HepG2 (cell line): ENCODE data around the gene ZNF582. TPM values are rescaled to one million over a fixed set of nuclear protein-coding genes. Genes with fewer than 3 reads are reported as not detected.

Source experiments
- ATF2 ChIP-seq: sonication (generic); formaldehyde crosslinking; IDR thresholded peaks from 2 replicates; pipeline ENCODE4 v1.4.0; 2020; ENCODE audit warnings: missing genetic modification reagents
- CENPT ChIP-seq: sonication (generic); formaldehyde crosslinking; IDR thresholded peaks from 2 replicates; pipeline ENCODE4 v1.8.0; 2022; ENCODE audit warnings: low read depth, mild to moderate bottlenecking, moderate library complexity, missing genetic modification reagents
- CHD4 ChIP-seq: fragments of 200-600 bp; sonication (generic); IDR thresholded peaks from 2 replicates; pipeline ENCODE4 v1.7.0; 2017; ENCODE audit warnings: mild to moderate bottlenecking, low read length, borderline replicate concordance
- ELK4 ChIP-seq: sonication (generic); formaldehyde crosslinking; IDR thresholded peaks from 2 replicates; pipeline ENCODE4 v1.9.0; 2021; ENCODE audit warnings: missing genetic modification reagents, borderline replicate concordance
- FOXP1 ChIP-seq, 2 experiments: fragments of 450-650 bp in 1 of 2; IDR thresholded peaks; 2 replicates each; pipeline ENCODE4 v1.6.1; 2017 to 2018; ENCODE audit warnings: antibody characterized with exemption in 1 of 2
- GTF2F1 ChIP-seq: fragments of 150-350 bp; IDR thresholded peaks from 2 replicates; pipeline ENCODE4 v1.6.1; 2014; ENCODE audit warnings: low read length
- HES4 ChIP-seq: sonication (generic); formaldehyde crosslinking; IDR thresholded peaks from 2 replicates; pipeline ENCODE4 v1.9.0; 2021; ENCODE audit warnings: mild to moderate bottlenecking, missing genetic modification reagents, borderline replicate concordance
- KDM4B ChIP-seq: sonication (generic); formaldehyde crosslinking; IDR thresholded peaks from 2 replicates; pipeline ENCODE4 v1.4.0; 2020; ENCODE audit warnings: missing genetic modification reagents
- MIXL1 ChIP-seq: IDR thresholded peaks from 2 replicates; pipeline ENCODE4 v1.6.1; 2016
- POLR2A ChIP-seq, 2 experiments: IDR thresholded peaks; 2 replicates each; pipeline ENCODE4 v1.6.1; 2011; ENCODE audit warnings: low read depth in 2 of 2, low read length in 2 of 2, mild to moderate bottlenecking in 1 of 2, moderate library complexity in 1 of 2; ENCODE audit not compliant: insufficient read depth in 1 of 2
- RFXAP ChIP-seq: sonication (generic); formaldehyde crosslinking; IDR thresholded peaks from 2 replicates; pipeline ENCODE4 v1.4.0; 2020; ENCODE audit warnings: missing genetic modification reagents, borderline replicate concordance
- SP4 ChIP-seq: sonication (generic); formaldehyde crosslinking; IDR thresholded peaks from 2 replicates; pipeline ENCODE4 v1.8.1; 2023; ENCODE audit warnings: mild to moderate bottlenecking, missing genetic modification reagents
- SRSF1 ChIP-seq: fragments of 200-400 bp; formaldehyde crosslinking; optimal IDR thresholded peaks from 2 replicates; pipeline ENCODE3; 2017; ENCODE audit warnings: mild to moderate bottlenecking, low read depth, low read length, moderate library complexity
- STAT5B ChIP-seq: sonication (generic); formaldehyde crosslinking; IDR thresholded peaks from 2 replicates; pipeline ENCODE4 v1.4.0; 2020; ENCODE audit warnings: missing genetic modification reagents
- UBTF ChIP-seq: sonication (generic); formaldehyde crosslinking; IDR thresholded peaks from 2 replicates; pipeline ENCODE4 v1.4.0; 2020; ENCODE audit warnings: mild to moderate bottlenecking, missing genetic modification reagents
- ZBTB43 ChIP-seq: sonication (generic); formaldehyde crosslinking; conservative IDR thresholded peaks from 2 replicates; pipeline ENCODE4 v1.4.0; 2020; ENCODE audit warnings: missing genetic modification reagents
- ZBTB7A ChIP-seq: sonication (generic); formaldehyde crosslinking; IDR thresholded peaks from 2 replicates; pipeline ENCODE4 v1.8.0; 2022; ENCODE audit warnings: mild to moderate bottlenecking, missing genetic modification reagents
- ZFY ChIP-seq: sonication (generic); formaldehyde crosslinking; IDR thresholded peaks from 2 replicates; pipeline ENCODE4 v1.4.0; 2020; ENCODE audit warnings: missing genetic modification reagents
- ZNF350 ChIP-seq: sonication (generic); formaldehyde crosslinking; IDR thresholded peaks from 2 replicates; pipeline ENCODE4 v1.4.0; 2020; ENCODE audit warnings: mild to moderate bottlenecking, low read depth, missing genetic modification reagents, borderline replicate concordance
- ZNF569 ChIP-seq: sonication (generic); formaldehyde crosslinking; IDR thresholded peaks from 2 replicates; pipeline ENCODE4 v1.5.0; 2020; ENCODE audit warnings: mild to moderate bottlenecking, missing genetic modification reagents, moderate library complexity, borderline replicate concordance
- ZNF710 ChIP-seq: sonication (generic); formaldehyde crosslinking; IDR thresholded peaks from 2 replicates; pipeline ENCODE4 v1.5.0; 2020; ENCODE audit warnings: mild to moderate bottlenecking, missing genetic modification reagents, borderline replicate concordance
- ZNF720 ChIP-seq: sonication (generic); formaldehyde crosslinking; IDR thresholded peaks from 2 replicates; pipeline ENCODE4 v1.4.0; 2020; ENCODE audit warnings: missing genetic modification reagents
- polyA plus RNA-seq, 8 experiments: library from polyadenylated mRNA; depleted of rRNA in 3 of 8; stranded (reverse) in 7 of 8; unstranded in 1 of 8; fragments of >200 nt; fragmentation: Illumina TruSeq in 4 of 8; extraction: Trizol in 4 of 8; gene quantifications; 2 replicates each; pipeline versions ENCODE4 v1.2.1 to v1.2.3, GENCODE V29; 2011 to 2016; ENCODE audit warnings: low read depth in 4 of 8, missing spikeins in 1 of 8, mixed read lengths in 1 of 8; ENCODE audit not compliant: insufficient read depth in 1 of 8
- total RNA-seq, 5 experiments: library from RNA; depleted of rRNA; stranded (reverse); fragments of >200 nt; fragmentation: Illumina TruSeq; extraction: Trizol; gene quantifications; 2 replicates each; pipeline ENCODE4 v1.2.3, GENCODE V29; 2016; ENCODE audit warnings: low read depth in 1 of 5

The ZNF582 gene
- total and polyA plus RNA-seq, 2 of the 13 experiments (the other 11 are each of a cell fraction or from before 2014, with no cell fraction given): 0.83 to 1.6 TPM

- no peak for TF ChIP-seq ZNF720 (CRISPR knock-in tag)
- TF ChIP-seq HES4 (CRISPR knock-in tag): peak; percentile 77
- TF ChIP-seq CHD4: no peak
- TF ChIP-seq ATF2 (CRISPR knock-in tag): no peak
- TF ChIP-seq ZBTB7A (CRISPR knock-in tag): 0 out of 2 replicates have a peak, but pooled peaks have one; percentile 42
- TF ChIP-seq SRSF1: no peak
- TF ChIP-seq GTF2F1: no peak
- peak; percentile 39 to 67; a peak in 3 of 4 replicates for TF ChIP-seq POLR2A (IDR thresholded peaks at IDR 0.05; ENCODE audit: insufficient read depth in 1 of 2, low read depth in 2 of 2, low read length in 2 of 2)
- TF ChIP-seq ZNF569: no peak
- TF ChIP-seq RFXAP (CRISPR knock-in tag): peak; percentile 42; the same call in 1 of the 2 replicates
- TF ChIP-seq MIXL1 (CRISPR knock-in tag): no peak
- TF ChIP-seq ZFY (CRISPR knock-in tag): peak; percentile 87
- no peak for TF ChIP-seq SP4 (CRISPR knock-in tag)
- TF ChIP-seq CENPT: no peak
- peak; percentile 54; the same call in 1 of the 2 replicates for TF ChIP-seq ZBTB43 (CRISPR knock-in tag)
- TF ChIP-seq ELK4: no peak
- 0 out of 2 replicates have a peak, but pooled peaks have one; percentile 56 for TF ChIP-seq UBTF (CRISPR knock-in tag)
- TF ChIP-seq STAT5B: no peak
- no peak for TF ChIP-seq FOXP1 (IDR thresholded peaks at IDR 0.05)
- no peak for TF ChIP-seq FOXP1 (CRISPR knock-in tag; IDR thresholded peaks at IDR 0.05)
- no peak for TF ChIP-seq ZNF710 (CRISPR knock-in tag)
- peak; percentile 74; the same call in 1 of the 2 replicates for TF ChIP-seq ZNF350
- no peak for TF ChIP-seq KDM4B (CRISPR knock-in tag)
These were observed 25.3 kb downstream of the ZNF582 start (continued) for GRCh38 chr19:56367829-56368711.
